Measurements from ENCODE around the gene SYT9. TPM values are rescaled to one million over a fixed set of nuclear protein-coding genes. Genes with fewer than 3 reads are reported as not detected.

The SYT9 gene
- total RNA-seq, 1 donor from 2014 or later: not detected

- Histone ChIP-seq H3K27me3 (ENCODE audit: control insufficient read depth, insufficient read depth, low read length) (no peaks in the 10 kb centered on the region), H3K4me3 (ENCODE audit: low read depth, low read length) (no peak overlapping the region), H3K36me3 (ENCODE audit: control insufficient read depth, insufficient read depth, low read length) (no peaks in the 10 kb centered on the region)
- TF ChIP-seq CTCF (IDR thresholded peaks at IDR 0.05; ENCODE audit: insufficient read depth, low read length, severe bottlenecking): peak; percentile 88
- FAIRE-seq (no peak), DNase-seq (ENCODE audit: low read depth) (peak; percentile 56)
Measured at GRCh38 chr11:7442588-7443215, 191.0 kb downstream of the SYT9 start.

GRCh38 chr11:7444091-7444981 is 192.6 kb downstream of the SYT9 start:
- TF ChIP-seq CTCF (IDR thresholded peaks at IDR 0.05; ENCODE audit: insufficient read depth, low read length, severe bottlenecking): no peak
- Histone ChIP-seq H3K4me3 (ENCODE audit: low read depth, low read length) (no peak overlapping the region), H3K36me3 (ENCODE audit: control insufficient read depth, insufficient read depth, low read length) (no peaks in the 10 kb centered on the region), H3K27me3 (ENCODE audit: control insufficient read depth, insufficient read depth, low read length) (no peaks in the 10 kb centered on the region)
- DNase-seq (ENCODE audit: low read depth) (no peak), FAIRE-seq (no peak)

- no peak for FAIRE-seq
- no peak for TF ChIP-seq CTCF (IDR thresholded peaks at IDR 0.05; ENCODE audit: insufficient read depth, low read length, severe bottlenecking)
Measured at GRCh38 chr11:7445564-7445963, 193.9 kb downstream of the SYT9 start.

DNA sequence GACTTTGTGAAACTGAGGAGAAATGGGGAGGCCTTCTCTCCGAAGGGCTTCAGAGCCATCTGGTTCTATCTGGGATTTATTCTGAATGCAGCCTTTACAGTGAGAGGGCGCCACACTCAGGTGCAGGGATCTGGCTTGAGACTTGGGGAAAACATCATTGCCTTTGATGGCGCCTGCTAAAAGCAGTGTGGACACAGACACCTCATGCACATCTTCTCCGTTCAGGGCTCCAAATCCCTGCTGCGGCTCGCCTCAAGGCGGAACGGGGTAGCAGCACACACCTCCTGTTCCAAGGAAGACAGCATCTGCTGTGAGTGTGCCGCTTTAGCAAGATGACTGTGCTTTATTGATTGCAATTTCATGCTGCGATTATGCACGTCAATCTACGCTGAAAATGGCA is 196.5 kb downstream of the SYT9 start:
- Histone ChIP-seq H3K27me3 (ENCODE audit: control insufficient read depth, insufficient read depth, low read length) (no peaks in the 10 kb centered on the region), H3K4me3 (ENCODE audit: low read depth, low read length) (no peak overlapping the region), H3K36me3 (ENCODE audit: control insufficient read depth, insufficient read depth, low read length) (no peaks in the 10 kb centered on the region)
- TF ChIP-seq CTCF (IDR thresholded peaks at IDR 0.05; ENCODE audit: insufficient read depth, low read length, severe bottlenecking): no peak
- DNase-seq (ENCODE audit: low read depth) (no peak), FAIRE-seq (no peak)

More at GRCh38 chr11:7445564-7445963, 193.9 kb downstream of the SYT9 start:
- Histone ChIP-seq H3K27me3 (ENCODE audit: control insufficient read depth, insufficient read depth, low read length) (no peaks in the 10 kb centered on the region), H3K36me3 (ENCODE audit: control insufficient read depth, insufficient read depth, low read length) (no peaks in the 10 kb centered on the region), H3K4me3 (ENCODE audit: low read depth, low read length) (no peak overlapping the region)
- DNase-seq (ENCODE audit: low read depth): no peak

DNA sequence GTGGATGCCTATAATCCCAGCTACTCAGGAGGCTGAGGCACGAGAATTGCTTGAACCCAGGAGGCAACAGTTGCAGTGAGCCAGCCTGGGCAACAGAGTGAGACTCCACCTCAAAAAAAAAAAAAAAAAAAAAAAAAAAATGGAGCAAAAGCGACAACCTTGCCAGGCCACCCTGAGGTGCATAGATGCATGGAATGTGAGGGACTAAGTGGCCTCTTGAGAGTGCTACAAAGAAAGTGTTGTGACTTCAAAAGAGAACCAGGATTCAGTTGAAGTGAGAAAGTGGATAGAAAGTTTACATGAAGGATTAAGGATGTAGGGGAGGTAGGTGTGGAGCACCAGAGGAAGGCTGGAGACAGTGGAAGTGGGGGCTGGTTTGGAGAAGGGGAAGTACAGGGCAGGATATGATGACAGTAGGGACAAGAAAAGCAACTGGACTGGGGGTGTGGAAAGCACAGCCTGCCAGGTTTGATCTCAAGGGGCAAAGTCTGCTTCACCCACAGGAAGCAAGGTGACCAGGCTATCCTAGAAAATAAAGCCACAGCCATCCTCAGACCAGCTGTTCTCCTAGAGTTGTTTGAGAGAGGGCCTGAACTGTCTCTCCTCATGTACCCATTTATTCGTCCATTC is 197.6 kb downstream of the SYT9 start:
- H3K4me3 ChIP-seq (ENCODE audit: low read depth, low read length): no peak overlapping the region
- no peaks in the 10 kb centered on the region for H3K27me3 ChIP-seq (ENCODE audit: control insufficient read depth, insufficient read depth, low read length)
- H3K36me3 ChIP-seq (ENCODE audit: control insufficient read depth, insufficient read depth, low read length): no peaks in the 10 kb centered on the region
- no peak for TF ChIP-seq CTCF (IDR thresholded peaks at IDR 0.05; ENCODE audit: insufficient read depth, low read length, severe bottlenecking)
- DNase-seq (ENCODE audit: low read depth) (no peak), FAIRE-seq (no peak)
